ENCODE measurements around the gene SCARB1. TPM values are rescaled to one million over a fixed set of nuclear protein-coding genes. Genes with fewer than 3 reads are reported as not detected.

Gene SCARB1
- total RNA-seq, 4 donors from 2014 or later: 18.6 to 41.8 (median 26.7) TPM

- no peak for DNase-seq (ENCODE audit: low spot score in 2 of 2)
- TF ChIP-seq CTCF (IDR thresholded peaks at IDR 0.05) (no peak), POLR2A (IDR thresholded peaks at IDR 0.05) (no peak)
- intact Hi-C loops (cut with DNase I; ENCODE audit: low total_unique reads): no loop called here
- WGBS, 2 donors: 98% methylated on average over 2 of the region's 2 CpGs
- H3K4me3 ChIP-seq (ENCODE audit: low read depth, poor library complexity, severe bottlenecking): no peak overlapping the region
Observed at GRCh38 chr12:124782132-124782531, 81.5 kb downstream of the SCARB1 start.

GRCh38 chr12:124780752-124781685 lies 82.6 kb downstream of the SCARB1 start:
- 73 to 74% methylated on average over 15 to 16 of the region's 16 CpGs for WGBS, 2 donors
- TF ChIP-seq POLR2A (IDR thresholded peaks at IDR 0.05) (no peak), CTCF (IDR thresholded peaks at IDR 0.05) (no peak)
- no peak overlapping the region for H3K4me3 ChIP-seq (ENCODE audit: low read depth, poor library complexity, severe bottlenecking)
- DNase-seq (ENCODE audit: low spot score in 2 of 2): no peak
- intact Hi-C loops (cut with DNase I; ENCODE audit: low total_unique reads): no loop called here

GRCh38 chr12:124780336-124780735 lies 83.3 kb downstream of the SCARB1 start:
- intact Hi-C loops (cut with DNase I; ENCODE audit: low total_unique reads): no loop called here
- DNase-seq (ENCODE audit: low spot score in 2 of 2): no peak
- whole genome bisulfite sequencing, 2 donors: 93 to 98% methylated on average over 3 of the region's 3 CpGs
- TF ChIP-seq CTCF (IDR thresholded peaks at IDR 0.05) (no peak), POLR2A (IDR thresholded peaks at IDR 0.05) (no peak)
- no peak overlapping the region for H3K4me3 ChIP-seq (ENCODE audit: low read depth, poor library complexity, severe bottlenecking)

GRCh38 chr12:124779161-124780141 lies 84.2 kb downstream of the SCARB1 start:
- DNase-seq (ENCODE audit: low spot score in 2 of 2): no peak
- TF ChIP-seq POLR2A (IDR thresholded peaks at IDR 0.05) (no peak), CTCF (IDR thresholded peaks at IDR 0.05) (no peak)
- 81 to 86% methylated on average over 27 of the region's 27 CpGs for WGBS, 2 donors
- intact Hi-C loops (cut with DNase I; ENCODE audit: low total_unique reads): no loop called here
- no peak overlapping the region for H3K4me3 ChIP-seq (ENCODE audit: low read depth, poor library complexity, severe bottlenecking)

- intact Hi-C loops (cut with DNase I; ENCODE audit: low total_unique reads): no loop called here
- no peak overlapping the region for H3K4me3 ChIP-seq (ENCODE audit: low read depth, poor library complexity, severe bottlenecking)
- TF ChIP-seq CTCF (IDR thresholded peaks at IDR 0.05): no peak
- no peak for TF ChIP-seq POLR2A (IDR thresholded peaks at IDR 0.05)
- WGBS, 2 donors: 94 to 95% methylated on average over 3 to 10 of the region's 12 CpGs
- no peak for DNase-seq (ENCODE audit: low spot score in 2 of 2)
Observed at GRCh38 chr12:124778411-124778810, 85.3 kb downstream of the SCARB1 start.

Data from lower leg skin (tissue), 4 donors.